WTC11 (cell line): ENCODE data around the gene HAND2. TPM values are rescaled to one million over a fixed set of nuclear protein-coding genes. Genes with fewer than 3 reads are reported as not detected.

Experiments used
- ATAC-seq: fragments of 200-7000 bp; cut with Tn5 transposase; 2 replicates; pipeline ENCODE4 v1.10.0; 2021; ENCODE audit warnings: mild to moderate bottlenecking, moderate library complexity
- CTCF ChIA-PET: fragments of 300-600 bp; sonication (Branson Sonifier 250); formaldehyde crosslinking; loops from one replicate; lab custom pipeline; 2021; ENCODE audit warnings: antibody characterized with exemption; lab: Charles Lee
- POLR2A ChIA-PET: fragments of 350-600 bp; sonication (Branson Sonifier 250); formaldehyde crosslinking; loops from one replicate; lab custom pipeline; 2021; ENCODE audit warnings: antibody characterized with exemption; lab: Charles Lee
- DNase-seq: peaks from one replicate; pipeline ENCODE4 v3.0.0; 2021; ENCODE audit warnings: low spot score
- H3K27ac Mint-ChIP-seq: 2 replicates; pipeline ENCODE4 v1.8.0; 2021; ENCODE audit warnings: mixed read lengths
- H3K27me3 Mint-ChIP-seq: 2 replicates; pipeline ENCODE4 v1.8.0; 2021; ENCODE audit warnings: low read depth, mild to moderate bottlenecking, moderate library complexity, mixed read lengths
- H3K36me3 Mint-ChIP-seq: 2 replicates; pipeline ENCODE4 v1.8.0; 2021; ENCODE audit warnings: mixed read lengths
- H3K4me1 Mint-ChIP-seq: 2 replicates; pipeline ENCODE4 v1.8.0; 2022; ENCODE audit warnings: mixed read lengths
- H3K4me3 Mint-ChIP-seq: 2 replicates; pipeline ENCODE4 v1.8.0; 2021; ENCODE audit warnings: mild to moderate bottlenecking, moderate library complexity, mixed read lengths
- H3K9me3 Mint-ChIP-seq: 2 replicates; pipeline ENCODE4 v1.8.0; 2021; ENCODE audit warnings: mixed read lengths
- MXD4 ChIP-seq: fragments of 250-450 bp; sonication (Bioruptor Pico); IDR thresholded peaks from 2 replicates; pipeline ENCODE4 v1.8.0; 2021; ENCODE audit warnings: mild to moderate bottlenecking, moderate library complexity, borderline replicate concordance
- MYBL2 ChIP-seq: sonication (generic); formaldehyde crosslinking; IDR thresholded peaks from 2 replicates; pipeline ENCODE4 v1.8.1; 2023; ENCODE audit warnings: mild to moderate bottlenecking, moderate library complexity, missing genetic modification reagents
- NFATC4 ChIP-seq: fragments of 250-450 bp; sonication (Bioruptor Pico); IDR thresholded peaks from 2 replicates; pipeline ENCODE4 v1.9.0; 2021; ENCODE audit warnings: mild to moderate bottlenecking
- NFE2L1 ChIP-seq: sonication (generic); formaldehyde crosslinking; IDR thresholded peaks from 2 replicates; pipeline ENCODE4 v1.8.1; 2023; ENCODE audit warnings: missing genetic modification reagents
- NR1H2 ChIP-seq: sonication (generic); formaldehyde crosslinking; IDR thresholded peaks from 2 replicates; pipeline ENCODE4 v1.9.0; 2021; ENCODE audit warnings: mild to moderate bottlenecking, moderate library complexity, missing genetic modification reagents
- RORB ChIP-seq: fragments of 250-450 bp; sonication (Bioruptor Pico); IDR thresholded peaks from 2 replicates; pipeline ENCODE4 v1.9.0; 2021; ENCODE audit warnings: mild to moderate bottlenecking
- SOX15 ChIP-seq: fragments of 250-450 bp; sonication (Bioruptor Pico); IDR thresholded peaks from 2 replicates; pipeline ENCODE4 v1.9.0; 2021; ENCODE audit warnings: mild to moderate bottlenecking
- TEAD4 ChIP-seq: sonication (generic); formaldehyde crosslinking; IDR thresholded peaks from 2 replicates; pipeline ENCODE4 v1.8.0; 2022; ENCODE audit warnings: mild to moderate bottlenecking, missing genetic modification reagents
- ZNF219 ChIP-seq: sonication (generic); formaldehyde crosslinking; IDR thresholded peaks from 2 replicates; pipeline ENCODE4 v1.8.0; 2023; ENCODE audit warnings: missing genetic modification reagents, mild to moderate bottlenecking, borderline replicate concordance
- ZNF317 ChIP-seq: sonication (generic); formaldehyde crosslinking; IDR thresholded peaks from 2 replicates; pipeline ENCODE4 v1.8.1; 2023; ENCODE audit warnings: low read depth, mild to moderate bottlenecking, moderate library complexity, missing genetic modification reagents, borderline replicate concordance
- total RNA-seq: library from RNA; stranded (reverse); gene quantifications from 3 replicates; pipeline ENCODE4 v1.2.3, GENCODE V29; 2021
- TF ChIP-seq, protein P1 (sequence below): sonication (generic); formaldehyde crosslinking; IDR thresholded peaks from 2 replicates; pipeline ENCODE4 v1.8.1; 2023; ENCODE audit warnings: mild to moderate bottlenecking, missing genetic modification reagents, moderate library complexity
- TF ChIP-seq, protein P2 (sequence below): fragments of 250-450 bp; sonication (Bioruptor Pico); IDR thresholded peaks from 2 replicates; pipeline ENCODE4 v1.9.0; 2021; ENCODE audit warnings: mild to moderate bottlenecking
- TF ChIP-seq, protein P3 (sequence below): sonication (generic); formaldehyde crosslinking; IDR thresholded peaks from 2 replicates; pipeline ENCODE4 v1.8.0; 2022; ENCODE audit warnings: mild to moderate bottlenecking, missing genetic modification reagents
- TF ChIP-seq, protein P4 (sequence below): sonication (generic); formaldehyde crosslinking; IDR thresholded peaks from 2 replicates; pipeline ENCODE4 v1.8.1; 2023; ENCODE audit warnings: mild to moderate bottlenecking, missing genetic modification reagents, borderline replicate concordance

The HAND2 gene
- total RNA-seq, 1 experiment from 2014 or later = 0.13 TPM

DNA sequence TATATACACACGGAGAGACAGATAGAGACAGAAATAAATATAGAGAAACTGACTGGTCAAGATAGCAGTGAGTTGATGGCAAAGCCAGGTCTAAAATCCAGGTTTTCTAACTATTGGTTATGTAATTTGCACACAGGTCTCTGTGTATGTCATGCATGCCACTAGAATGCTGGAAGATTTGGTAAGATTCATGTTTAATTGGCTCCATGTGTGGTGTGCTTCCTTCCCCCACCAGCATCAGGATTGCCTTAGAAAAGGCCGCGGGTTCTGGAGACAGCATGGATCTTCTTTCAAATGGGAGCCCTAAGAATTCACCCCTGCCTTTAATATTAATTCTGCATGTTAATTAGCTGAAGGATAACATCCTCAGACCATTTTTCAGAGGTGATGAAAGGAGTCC lies 31.3 kb downstream of the HAND2 start (continued):
- TF ChIP-seq, protein P1, sequence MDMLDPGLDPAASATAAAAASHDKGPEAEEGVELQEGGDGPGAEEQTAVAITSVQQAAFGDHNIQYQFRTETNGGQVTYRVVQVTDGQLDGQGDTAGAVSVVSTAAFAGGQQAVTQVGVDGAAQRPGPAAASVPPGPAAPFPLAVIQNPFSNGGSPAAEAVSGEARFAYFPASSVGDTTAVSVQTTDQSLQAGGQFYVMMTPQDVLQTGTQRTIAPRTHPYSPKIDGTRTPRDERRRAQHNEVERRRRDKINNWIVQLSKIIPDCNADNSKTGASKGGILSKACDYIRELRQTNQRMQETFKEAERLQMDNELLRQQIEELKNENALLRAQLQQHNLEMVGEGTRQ (CRISPR knock-in tag) = no peak
- TF ChIP-seq NR1H2 (CRISPR knock-in tag) (no peak), ZNF317 (CRISPR knock-in tag) (no peak), NFE2L1 (no peak), TEAD4 (CRISPR knock-in tag) (no peak), MYBL2 (CRISPR knock-in tag) (no peak), ZNF219 (CRISPR knock-in tag) (no peak), NFATC4 (CRISPR knock-in tag) (no peak), RORB (CRISPR knock-in tag) (no peak), SOX15 (CRISPR knock-in tag) (no peak)
- TF ChIP-seq, protein P2, sequence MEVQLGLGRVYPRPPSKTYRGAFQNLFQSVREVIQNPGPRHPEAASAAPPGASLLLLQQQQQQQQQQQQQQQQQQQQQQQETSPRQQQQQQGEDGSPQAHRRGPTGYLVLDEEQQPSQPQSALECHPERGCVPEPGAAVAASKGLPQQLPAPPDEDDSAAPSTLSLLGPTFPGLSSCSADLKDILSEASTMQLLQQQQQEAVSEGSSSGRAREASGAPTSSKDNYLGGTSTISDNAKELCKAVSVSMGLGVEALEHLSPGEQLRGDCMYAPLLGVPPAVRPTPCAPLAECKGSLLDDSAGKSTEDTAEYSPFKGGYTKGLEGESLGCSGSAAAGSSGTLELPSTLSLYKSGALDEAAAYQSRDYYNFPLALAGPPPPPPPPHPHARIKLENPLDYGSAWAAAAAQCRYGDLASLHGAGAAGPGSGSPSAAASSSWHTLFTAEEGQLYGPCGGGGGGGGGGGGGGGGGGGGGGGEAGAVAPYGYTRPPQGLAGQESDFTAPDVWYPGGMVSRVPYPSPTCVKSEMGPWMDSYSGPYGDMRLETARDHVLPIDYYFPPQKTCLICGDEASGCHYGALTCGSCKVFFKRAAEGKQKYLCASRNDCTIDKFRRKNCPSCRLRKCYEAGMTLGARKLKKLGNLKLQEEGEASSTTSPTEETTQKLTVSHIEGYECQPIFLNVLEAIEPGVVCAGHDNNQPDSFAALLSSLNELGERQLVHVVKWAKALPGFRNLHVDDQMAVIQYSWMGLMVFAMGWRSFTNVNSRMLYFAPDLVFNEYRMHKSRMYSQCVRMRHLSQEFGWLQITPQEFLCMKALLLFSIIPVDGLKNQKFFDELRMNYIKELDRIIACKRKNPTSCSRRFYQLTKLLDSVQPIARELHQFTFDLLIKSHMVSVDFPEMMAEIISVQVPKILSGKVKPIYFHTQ (CRISPR knock-in tag) = no peak
- TF ChIP-seq, protein P3, sequence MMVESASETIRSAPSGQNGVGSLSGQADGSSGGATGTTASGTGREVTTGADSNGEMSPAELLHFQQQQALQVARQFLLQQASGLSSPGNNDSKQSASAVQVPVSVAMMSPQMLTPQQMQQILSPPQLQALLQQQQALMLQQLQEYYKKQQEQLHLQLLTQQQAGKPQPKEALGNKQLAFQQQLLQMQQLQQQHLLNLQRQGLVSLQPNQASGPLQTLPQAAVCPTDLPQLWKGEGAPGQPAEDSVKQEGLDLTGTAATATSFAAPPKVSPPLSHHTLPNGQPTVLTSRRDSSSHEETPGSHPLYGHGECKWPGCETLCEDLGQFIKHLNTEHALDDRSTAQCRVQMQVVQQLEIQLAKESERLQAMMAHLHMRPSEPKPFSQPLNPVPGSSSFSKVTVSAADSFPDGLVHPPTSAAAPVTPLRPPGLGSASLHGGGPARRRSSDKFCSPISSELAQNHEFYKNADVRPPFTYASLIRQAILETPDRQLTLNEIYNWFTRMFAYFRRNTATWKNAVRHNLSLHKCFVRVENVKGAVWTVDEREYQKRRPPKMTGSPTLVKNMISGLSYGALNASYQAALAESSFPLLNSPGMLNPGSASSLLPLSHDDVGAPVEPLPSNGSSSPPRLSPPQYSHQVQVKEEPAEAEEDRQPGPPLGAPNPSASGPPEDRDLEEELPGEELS (CRISPR knock-in tag) = no peak
- TF ChIP-seq, protein P4, sequence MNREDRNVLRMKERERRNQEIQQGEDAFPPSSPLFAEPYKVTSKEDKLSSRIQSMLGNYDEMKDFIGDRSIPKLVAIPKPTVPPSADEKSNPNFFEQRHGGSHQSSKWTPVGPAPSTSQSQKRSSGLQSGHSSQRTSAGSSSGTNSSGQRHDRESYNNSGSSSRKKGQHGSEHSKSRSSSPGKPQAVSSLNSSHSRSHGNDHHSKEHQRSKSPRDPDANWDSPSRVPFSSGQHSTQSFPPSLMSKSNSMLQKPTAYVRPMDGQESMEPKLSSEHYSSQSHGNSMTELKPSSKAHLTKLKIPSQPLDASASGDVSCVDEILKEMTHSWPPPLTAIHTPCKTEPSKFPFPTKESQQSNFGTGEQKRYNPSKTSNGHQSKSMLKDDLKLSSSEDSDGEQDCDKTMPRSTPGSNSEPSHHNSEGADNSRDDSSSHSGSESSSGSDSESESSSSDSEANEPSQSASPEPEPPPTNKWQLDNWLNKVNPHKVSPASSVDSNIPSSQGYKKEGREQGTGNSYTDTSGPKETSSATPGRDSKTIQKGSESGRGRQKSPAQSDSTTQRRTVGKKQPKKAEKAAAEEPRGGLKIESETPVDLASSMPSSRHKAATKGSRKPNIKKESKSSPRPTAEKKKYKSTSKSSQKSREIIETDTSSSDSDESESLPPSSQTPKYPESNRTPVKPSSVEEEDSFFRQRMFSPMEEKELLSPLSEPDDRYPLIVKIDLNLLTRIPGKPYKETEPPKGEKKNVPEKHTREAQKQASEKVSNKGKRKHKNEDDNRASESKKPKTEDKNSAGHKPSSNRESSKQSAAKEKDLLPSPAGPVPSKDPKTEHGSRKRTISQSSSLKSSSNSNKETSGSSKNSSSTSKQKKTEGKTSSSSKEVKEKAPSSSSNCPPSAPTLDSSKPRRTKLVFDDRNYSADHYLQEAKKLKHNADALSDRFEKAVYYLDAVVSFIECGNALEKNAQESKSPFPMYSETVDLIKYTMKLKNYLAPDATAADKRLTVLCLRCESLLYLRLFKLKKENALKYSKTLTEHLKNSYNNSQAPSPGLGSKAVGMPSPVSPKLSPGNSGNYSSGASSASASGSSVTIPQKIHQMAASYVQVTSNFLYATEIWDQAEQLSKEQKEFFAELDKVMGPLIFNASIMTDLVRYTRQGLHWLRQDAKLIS (CRISPR knock-in tag) = no peak

DNA sequence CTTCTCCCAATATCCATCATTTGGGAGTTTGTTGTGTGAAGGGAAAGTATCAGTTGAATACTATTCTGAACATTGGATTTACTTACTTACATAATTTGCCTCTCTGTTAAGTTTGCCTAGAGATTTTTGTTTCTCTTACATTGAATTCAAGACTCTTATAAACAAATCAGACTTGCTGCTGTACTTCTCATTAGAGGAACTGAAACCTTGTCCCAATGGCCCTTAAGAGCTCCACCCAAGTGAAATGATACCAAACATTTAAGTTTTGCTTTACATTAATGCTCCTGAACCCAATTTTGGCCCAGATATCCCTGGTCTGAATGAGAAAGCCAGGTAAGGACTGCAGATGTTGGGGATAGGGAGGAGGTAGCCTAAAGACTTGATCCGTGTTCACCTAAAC lies 32.0 kb downstream of the HAND2 start:
- Mint-ChIP-seq H3K4me1 (peaks cover 37% of the 10 kb centered on the region), H3K27ac (no peak overlapping the region), H3K4me3 (no peak overlapping the region), H3K36me3 (no peaks in the 10 kb centered on the region), H3K27me3 (peaks cover 100% of the 10 kb centered on the region), H3K9me3 (no peaks in the 10 kb centered on the region)
- DNase-seq (no peak), ATAC-seq (no peak)
- POLR2A ChIA-PET = no interaction called here
- no peak for TF ChIP-seq MXD4 (CRISPR knock-in tag)
- CTCF ChIA-PET = interaction anchor here (0.7 kb wide), 1 partner anchor 204 kb away, joined by 4 read pairs; no protein-coding TSS in a partner anchor
